GM23338 (cell line): ENCODE results near the gene DUSP8. TPM values are rescaled to one million over a fixed set of nuclear protein-coding genes. Genes with fewer than 3 reads are reported as not detected.

Source experiments
- ATAC-seq: fragments of 200-7000 bp; cut with Tn5 transposase; 3 replicates; pipeline ENCODE4 v1.9.1; 2020
- DNase-seq: peaks from one replicate; pipeline ENCODE4 v3.0.0-alpha.2; 2015; ENCODE audit warnings: low spot score
- H2AFZ ChIP-seq: fragments of 200-600 bp; sonication (generic); 2 replicates; pipeline ENCODE4 v1.8.0; 2016; ENCODE audit warnings: antibody characterized with exemption, mild to moderate bottlenecking, moderate library complexity
- H3F3A ChIP-seq: fragments of 200-600 bp; sonication (generic); replicated peaks from 2 replicates; pipeline ENCODE4 v1.8.0; 2017; ENCODE audit warnings: antibody characterized with exemption, mixed run types, low read depth
- H3K27ac ChIP-seq: fragments of 200-600 bp; sonication (generic); 2 replicates; pipeline ENCODE4 v1.6.1; 2016; ENCODE audit warnings: low read depth
- H3K27me3 ChIP-seq: fragments of 200-600 bp; sonication (generic); 2 replicates; pipeline ENCODE4 v1.8.0; 2016; ENCODE audit warnings: mild to moderate bottlenecking, mixed run types, moderate library complexity; ENCODE audit not compliant: insufficient read depth
- H3K36me3 ChIP-seq: fragments of 200-600 bp; sonication (generic); 2 replicates; pipeline ENCODE4 v1.8.0; 2016; ENCODE audit warnings: mild to moderate bottlenecking; ENCODE audit not compliant: insufficient read depth
- H3K4me1 ChIP-seq: fragments of 200-600 bp; sonication (generic); 2 replicates; pipeline ENCODE4 v1.8.0; 2016; ENCODE audit warnings: mild to moderate bottlenecking, moderate library complexity; ENCODE audit not compliant: insufficient read depth
- H3K4me2 ChIP-seq: fragments of 200-600 bp; sonication (generic); 2 replicates; pipeline ENCODE4 v1.7.1; 2017; ENCODE audit warnings: mixed run types
- H3K4me3 ChIP-seq: fragments of 200-600 bp; sonication (generic); 2 replicates; pipeline ENCODE4 v1.6.1; 2016; ENCODE audit warnings: mixed run types
- H3K79me2 ChIP-seq: fragments of 200-600 bp; sonication (generic); replicated peaks from 2 replicates; pipeline ENCODE4 v1.8.0; 2017; ENCODE audit warnings: mild to moderate bottlenecking; ENCODE audit not compliant: insufficient read depth
- H3K9me2 ChIP-seq: fragments of 200-600 bp; sonication (generic); 2 replicates; pipeline ENCODE4 v1.8.0; 2017; ENCODE audit not compliant: insufficient read depth
- H4K20me1 ChIP-seq: fragments of 200-600 bp; sonication (generic); replicated peaks from 2 replicates; pipeline ENCODE4 v1.8.0; 2017; ENCODE audit warnings: mild to moderate bottlenecking; ENCODE audit not compliant: insufficient read depth
- H3K27ac Mint-ChIP-seq: 2 replicates; pipeline ENCODE4 v1.8.0; 2020; ENCODE audit warnings: inconsistent platforms, mild to moderate bottlenecking, moderate library complexity, mixed read lengths
- H3K27me3 Mint-ChIP-seq: 3 replicates; pipeline ENCODE4 v1.8.0; 2022; ENCODE audit warnings: low read depth, mild to moderate bottlenecking, moderate library complexity, mixed read lengths, inconsistent platforms; ENCODE audit not compliant: insufficient read depth, poor library complexity
- H3K36me3 Mint-ChIP-seq: 3 replicates; pipeline ENCODE4 v1.8.0; 2021; ENCODE audit warnings: low read depth, mild to moderate bottlenecking, inconsistent platforms, moderate library complexity, mixed read lengths
- H3K4me1 Mint-ChIP-seq: 3 replicates; pipeline ENCODE4 v1.8.0; 2020; ENCODE audit warnings: mild to moderate bottlenecking, inconsistent platforms, mixed read lengths
- H3K4me3 Mint-ChIP-seq: 3 replicates; pipeline ENCODE4 v1.8.0; 2021; ENCODE audit warnings: moderate library complexity, mild to moderate bottlenecking, inconsistent platforms, mixed read lengths
- H3K9me3 Mint-ChIP-seq: 3 replicates; pipeline ENCODE4 v1.8.0; 2020; ENCODE audit warnings: moderate library complexity, mild to moderate bottlenecking, inconsistent platforms, mixed read lengths
- CREB1 ChIP-seq: fragments of 250-450 bp; sonication (Bioruptor Pico); IDR thresholded peaks from 2 replicates; pipeline ENCODE4 v1.5.0; 2020; ENCODE audit warnings: low read depth, mild to moderate bottlenecking, moderate library complexity
- EZH2 ChIP-seq: fragments of 200-600 bp; sonication (generic); IDR thresholded peaks from one replicate; pipeline ENCODE4 v1.8.0; 2017; ENCODE audit warnings: antibody characterized with exemption, mild to moderate bottlenecking, low read depth; ENCODE audit not compliant: unreplicated experiment
- EZH2phosphoT487 ChIP-seq: fragments of 200-600 bp; sonication (generic); IDR thresholded peaks from one replicate; pipeline ENCODE4 v1.8.1; 2018; ENCODE audit warnings: antibody characterized with exemption; ENCODE audit not compliant: unreplicated experiment
- JUNB ChIP-seq: IDR thresholded peaks from one replicate; pipeline ENCODE4 v1.6.1; 2016; ENCODE audit warnings: antibody characterized with exemption; ENCODE audit not compliant: unreplicated experiment
- NANOG ChIP-seq: IDR thresholded peaks from 2 replicates; pipeline ENCODE4 v1.6.1; 2016; ENCODE audit warnings: antibody characterized with exemption, borderline replicate concordance
- ZNF331 ChIP-seq: fragments of 250-450 bp; sonication (Bioruptor Pico); IDR thresholded peaks from 2 replicates; pipeline ENCODE4 v1.5.0; 2020; ENCODE audit warnings: low read depth, mild to moderate bottlenecking, moderate library complexity
- long read RNA-seq: library from polyadenylated mRNA; unstranded; transcript quantifications from one replicate; pipeline ENCODE4 v2.0.0, GENCODE V29; 2020; ENCODE audit not compliant: unreplicated experiment
- polyA plus RNA-seq: library from polyadenylated mRNA; unstranded; fragments of >200 nt; fragmentation: Nextera tagmentation; extraction: Ambion mirVana; gene quantifications from 2 replicates; pipeline ENCODE4 v1.2.1, GENCODE V29; 2016
- total RNA-seq: library from RNA; depleted of rRNA; stranded (reverse); fragments of >200 nt; shearing (Covaris generic); gene quantifications from 2 replicates; pipeline ENCODE4 v1.2.3, GENCODE V29; 2014; rRNA removed
- TF ChIP-seq, protein P1 (sequence below), 2 experiments: fragments of 200-600 bp in 1 of 2; sonication (generic) in 1 of 2; conservative IDR thresholded peaks; 2 replicates each; pipeline versions ENCODE4 v1.5.1 to v1.6.1; 2016 to 2017; ENCODE audit warnings: antibody characterized with exemption in 2 of 2, low read depth in 2 of 2, mild to moderate bottlenecking in 2 of 2, moderate library complexity in 1 of 2
- TF ChIP-seq, protein P2 (sequence below): IDR thresholded peaks from 2 replicates; pipeline ENCODE4 v1.6.1; 2016; ENCODE audit warnings: antibody characterized with exemption
- TF ChIP-seq, protein P3 (sequence below): IDR thresholded peaks from one replicate; pipeline ENCODE4 v1.6.1; 2018; ENCODE audit warnings: antibody characterized with exemption; ENCODE audit not compliant: unreplicated experiment

DUSP8 gene, protein sequence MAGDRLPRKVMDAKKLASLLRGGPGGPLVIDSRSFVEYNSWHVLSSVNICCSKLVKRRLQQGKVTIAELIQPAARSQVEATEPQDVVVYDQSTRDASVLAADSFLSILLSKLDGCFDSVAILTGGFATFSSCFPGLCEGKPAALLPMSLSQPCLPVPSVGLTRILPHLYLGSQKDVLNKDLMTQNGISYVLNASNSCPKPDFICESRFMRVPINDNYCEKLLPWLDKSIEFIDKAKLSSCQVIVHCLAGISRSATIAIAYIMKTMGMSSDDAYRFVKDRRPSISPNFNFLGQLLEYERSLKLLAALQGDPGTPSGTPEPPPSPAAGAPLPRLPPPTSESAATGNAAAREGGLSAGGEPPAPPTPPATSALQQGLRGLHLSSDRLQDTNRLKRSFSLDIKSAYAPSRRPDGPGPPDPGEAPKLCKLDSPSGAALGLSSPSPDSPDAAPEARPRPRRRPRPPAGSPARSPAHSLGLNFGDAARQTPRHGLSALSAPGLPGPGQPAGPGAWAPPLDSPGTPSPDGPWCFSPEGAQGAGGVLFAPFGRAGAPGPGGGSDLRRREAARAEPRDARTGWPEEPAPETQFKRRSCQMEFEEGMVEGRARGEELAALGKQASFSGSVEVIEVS
- total RNA-seq (1.1 and 3.3 TPM in 2 replicates), polyA plus RNA-seq (1.1 TPM in 2 replicates)
- long read RNA-seq, result 0 reads

DNA sequence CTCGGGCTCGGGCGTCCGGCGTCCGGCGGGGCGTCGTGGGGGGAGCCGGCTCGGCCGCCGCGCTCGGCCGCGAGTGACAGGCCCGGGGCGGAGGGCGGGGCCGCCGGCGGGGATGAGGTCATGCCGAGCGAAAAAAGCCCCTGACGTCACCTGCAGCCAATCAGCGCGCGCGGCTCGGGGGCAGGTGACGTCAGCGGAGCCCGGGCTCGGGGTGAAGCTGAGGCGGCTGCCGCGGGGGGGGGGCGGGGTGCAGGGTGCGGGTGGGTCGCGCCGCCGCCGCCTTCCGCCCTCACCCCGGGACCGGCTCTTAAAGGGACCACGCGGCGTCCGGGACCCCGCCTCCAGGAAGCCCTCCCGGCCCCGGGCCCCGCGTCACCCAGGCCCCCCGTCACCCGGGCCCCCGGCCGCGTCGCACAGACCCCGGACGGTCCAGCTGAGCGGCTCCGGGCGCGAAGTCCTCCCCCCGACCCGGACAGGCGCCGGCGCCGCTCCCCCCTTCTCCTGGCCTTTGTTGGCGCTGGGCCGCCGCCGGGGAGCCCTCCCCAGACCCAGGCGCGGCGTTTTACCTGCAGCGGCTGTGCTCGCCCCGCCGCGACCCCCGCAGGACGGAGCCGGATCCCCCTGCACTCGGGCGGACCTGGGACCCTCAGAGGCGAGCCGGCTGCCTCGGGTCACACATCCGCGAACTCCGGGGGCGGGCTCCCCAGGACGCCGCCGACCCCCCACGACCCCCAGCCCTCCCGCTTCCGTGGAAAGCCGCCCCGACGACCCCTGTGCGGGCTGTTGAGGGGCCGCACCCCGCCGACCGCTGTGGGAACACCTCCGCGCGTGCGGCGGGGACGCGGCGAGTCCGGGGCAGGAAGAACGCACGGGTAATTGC, at the start of gene DUSP8:
Gene DUSP8, minus strand, starts transcription at position 75 of the 880 bp plus-strand sequence. CDS start 6,445 bp downstream, outside the sequence.
- Histone ChIP-seq H3K27me3 (peaks cover 63% of the 10 kb centered on the region), H2AFZ (peak within 1 kb of the TSS; percentile 23; the same call in 1 of the 2 replicates), H3K9me2 (no peaks in the 10 kb centered on the region), H3F3A (peaks cover 8% of the 10 kb centered on the region; the same call in 1 of the 2 replicates), H3K4me1 (peaks cover 32% of the 10 kb centered on the region), H4K20me1 (no peaks in the 10 kb centered on the region), H3K36me3 (no peaks in the 10 kb centered on the region), H3K27ac (no peak within 1 kb of the TSS), H3K79me2 (no peaks in the 10 kb centered on the region), H3K4me3 (peak within 1 kb of the TSS; percentile 60), H3K4me2 (peak within 1 kb of the TSS; percentile 90)
- Mint-ChIP-seq H3K4me1 (peaks cover 19% of the 10 kb centered on the region), H3K9me3 (no peaks in the 10 kb centered on the region), H3K4me3 (peak within 1 kb of the TSS; percentile 44; the same call in 1 of the 3 replicates), H3K27me3 (peaks cover 58% of the 10 kb centered on the region), H3K36me3 (no peaks in the 10 kb centered on the region), H3K27ac (no peak within 1 kb of the TSS)
- DNase-seq, result peak; percentile 86
- no peak; the same call in 2 of the 3 replicates for ATAC-seq
- TF ChIP-seq, protein P1, sequence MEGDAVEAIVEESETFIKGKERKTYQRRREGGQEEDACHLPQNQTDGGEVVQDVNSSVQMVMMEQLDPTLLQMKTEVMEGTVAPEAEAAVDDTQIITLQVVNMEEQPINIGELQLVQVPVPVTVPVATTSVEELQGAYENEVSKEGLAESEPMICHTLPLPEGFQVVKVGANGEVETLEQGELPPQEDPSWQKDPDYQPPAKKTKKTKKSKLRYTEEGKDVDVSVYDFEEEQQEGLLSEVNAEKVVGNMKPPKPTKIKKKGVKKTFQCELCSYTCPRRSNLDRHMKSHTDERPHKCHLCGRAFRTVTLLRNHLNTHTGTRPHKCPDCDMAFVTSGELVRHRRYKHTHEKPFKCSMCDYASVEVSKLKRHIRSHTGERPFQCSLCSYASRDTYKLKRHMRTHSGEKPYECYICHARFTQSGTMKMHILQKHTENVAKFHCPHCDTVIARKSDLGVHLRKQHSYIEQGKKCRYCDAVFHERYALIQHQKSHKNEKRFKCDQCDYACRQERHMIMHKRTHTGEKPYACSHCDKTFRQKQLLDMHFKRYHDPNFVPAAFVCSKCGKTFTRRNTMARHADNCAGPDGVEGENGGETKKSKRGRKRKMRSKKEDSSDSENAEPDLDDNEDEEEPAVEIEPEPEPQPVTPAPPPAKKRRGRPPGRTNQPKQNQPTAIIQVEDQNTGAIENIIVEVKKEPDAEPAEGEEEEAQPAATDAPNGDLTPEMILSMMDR (conservative IDR thresholded peaks at IDR 0.05; ENCODE audit: low read depth in 2 of 2), result no peak
- TF ChIP-seq JUNB (no peak), ZNF331 (CRISPR knock-in tag) (no peak), EZH2 (peak; percentile 69), NANOG (no peak), CREB1 (CRISPR knock-in tag) (peak; percentile 92), EZH2phosphoT487 (no peak)
- TF ChIP-seq, protein P2, sequence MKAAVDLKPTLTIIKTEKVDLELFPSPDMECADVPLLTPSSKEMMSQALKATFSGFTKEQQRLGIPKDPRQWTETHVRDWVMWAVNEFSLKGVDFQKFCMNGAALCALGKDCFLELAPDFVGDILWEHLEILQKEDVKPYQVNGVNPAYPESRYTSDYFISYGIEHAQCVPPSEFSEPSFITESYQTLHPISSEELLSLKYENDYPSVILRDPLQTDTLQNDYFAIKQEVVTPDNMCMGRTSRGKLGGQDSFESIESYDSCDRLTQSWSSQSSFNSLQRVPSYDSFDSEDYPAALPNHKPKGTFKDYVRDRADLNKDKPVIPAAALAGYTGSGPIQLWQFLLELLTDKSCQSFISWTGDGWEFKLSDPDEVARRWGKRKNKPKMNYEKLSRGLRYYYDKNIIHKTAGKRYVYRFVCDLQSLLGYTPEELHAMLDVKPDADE, result no peak
- TF ChIP-seq, protein P3, sequence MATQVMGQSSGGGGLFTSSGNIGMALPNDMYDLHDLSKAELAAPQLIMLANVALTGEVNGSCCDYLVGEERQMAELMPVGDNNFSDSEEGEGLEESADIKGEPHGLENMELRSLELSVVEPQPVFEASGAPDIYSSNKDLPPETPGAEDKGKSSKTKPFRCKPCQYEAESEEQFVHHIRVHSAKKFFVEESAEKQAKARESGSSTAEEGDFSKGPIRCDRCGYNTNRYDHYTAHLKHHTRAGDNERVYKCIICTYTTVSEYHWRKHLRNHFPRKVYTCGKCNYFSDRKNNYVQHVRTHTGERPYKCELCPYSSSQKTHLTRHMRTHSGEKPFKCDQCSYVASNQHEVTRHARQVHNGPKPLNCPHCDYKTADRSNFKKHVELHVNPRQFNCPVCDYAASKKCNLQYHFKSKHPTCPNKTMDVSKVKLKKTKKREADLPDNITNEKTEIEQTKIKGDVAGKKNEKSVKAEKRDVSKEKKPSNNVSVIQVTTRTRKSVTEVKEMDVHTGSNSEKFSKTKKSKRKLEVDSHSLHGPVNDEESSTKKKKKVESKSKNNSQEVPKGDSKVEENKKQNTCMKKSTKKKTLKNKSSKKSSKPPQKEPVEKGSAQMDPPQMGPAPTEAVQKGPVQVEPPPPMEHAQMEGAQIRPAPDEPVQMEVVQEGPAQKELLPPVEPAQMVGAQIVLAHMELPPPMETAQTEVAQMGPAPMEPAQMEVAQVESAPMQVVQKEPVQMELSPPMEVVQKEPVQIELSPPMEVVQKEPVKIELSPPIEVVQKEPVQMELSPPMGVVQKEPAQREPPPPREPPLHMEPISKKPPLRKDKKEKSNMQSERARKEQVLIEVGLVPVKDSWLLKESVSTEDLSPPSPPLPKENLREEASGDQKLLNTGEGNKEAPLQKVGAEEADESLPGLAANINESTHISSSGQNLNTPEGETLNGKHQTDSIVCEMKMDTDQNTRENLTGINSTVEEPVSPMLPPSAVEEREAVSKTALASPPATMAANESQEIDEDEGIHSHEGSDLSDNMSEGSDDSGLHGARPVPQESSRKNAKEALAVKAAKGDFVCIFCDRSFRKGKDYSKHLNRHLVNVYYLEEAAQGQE, result no peak
